Spleen (tissue), 11 donors: ENCODE results near the gene IFNG-AS1. TPM values are rescaled to one million over a fixed set of nuclear protein-coding genes. Genes with fewer than 3 reads are reported as not detected.
A peak's percentile ranks its signal among the peaks of the same experiment; 100 is the strongest.

ENCODE experiments used
- DNase-seq: peaks from one replicate; pipeline ENCODE4 v3.0.0-alpha.2; 2020
- H3K27ac ChIP-seq, 8 donors: fragments of 200-600 bp; sonication (generic) in 7 of 8; 1 replicate in 4 of 8; 2 replicates in 4 of 8; pipeline versions ENCODE4 v1.5.0 to v1.8.0; 2016 to 2021; ENCODE audit warnings: inconsistent platforms in 4 of 8, mild to moderate bottlenecking in 4 of 8, moderate library complexity in 1 of 8
- H3K27me3 ChIP-seq, 7 donors: fragments of 200-600 bp; sonication (generic) in 6 of 7; replicated peaks in 1 of 7; 1 replicate in 4 of 7; 2 replicates in 3 of 7; pipeline versions ENCODE4 v1.5.0 to v1.8.0; 2016 to 2021; ENCODE audit warnings: inconsistent platforms in 3 of 7, mild to moderate bottlenecking in 1 of 7
- H3K36me3 ChIP-seq, 6 donors: fragments of 200-600 bp; sonication (generic) in 5 of 6; 1 replicate in 4 of 6; 2 replicates in 2 of 6; pipeline versions ENCODE4 v1.5.0 to v1.8.0; 2016 to 2021; ENCODE audit warnings: inconsistent platforms in 2 of 6
- H3K4me1 ChIP-seq, 6 donors: fragments of 200-600 bp; sonication (generic) in 5 of 6; 1 replicate in 3 of 6; 2 replicates in 3 of 6; pipeline versions ENCODE4 v1.5.0 to v1.8.0; 2016 to 2021; ENCODE audit warnings: inconsistent platforms in 3 of 6
- H3K4me3 ChIP-seq, 8 donors: fragments of 200-600 bp; sonication (generic) in 7 of 8; 1 replicate in 4 of 8; 2 replicates in 4 of 8; pipeline versions ENCODE4 v1.5.0 to v1.8.0; 2016 to 2021; ENCODE audit warnings: inconsistent platforms in 4 of 8, mild to moderate bottlenecking in 4 of 8, moderate library complexity in 2 of 8
- H3K9me3 ChIP-seq, 8 donors: fragments of 200-600 bp; sonication (generic) in 7 of 8; 1 replicate in 4 of 8; 2 replicates in 4 of 8; pipeline versions ENCODE4 v1.5.0 to v1.8.0; 2016 to 2021; ENCODE audit warnings: inconsistent platforms in 4 of 8
- POLR2A ChIP-seq, 3 donors: fragments of 450-650 bp; IDR thresholded peaks; one replicate each; pipeline ENCODE4 v1.5.1; 2017; ENCODE audit warnings: antibody characterized with exemption in 3 of 3, mild to moderate bottlenecking in 1 of 3
- POLR2AphosphoS5 ChIP-seq, 3 donors: sonication (generic); formaldehyde crosslinking; IDR thresholded peaks; one replicate each; pipeline ENCODE4 v1.5.1; 2017; ENCODE audit warnings: antibody characterized with exemption in 3 of 3
- WGBS, 5 donors: extraction: QIAGEN DNeasy Blood & Tissue Kit in 3 of 5; methylation state at CpG; one replicate each; pipeline versions ENCODE4 v1.1.5 to v1.1.7; 2013 to 2018; 5-methylcytosine and 5-hydroxymethylcytosine counted together
- intact Hi-C: fragments of 100-400 bp; cut with DNase I; formaldehyde crosslinking; loops from one replicate; pipeline ENCODE4 v1.15.0; 2023; ENCODE audit warnings: low total_unique reads
- polyA plus RNA-seq, 3 donors: library from polyadenylated mRNA; stranded (reverse); fragments of 200-250 nt; gene quantifications; one replicate each; pipeline ENCODE4 v1.2.1, GENCODE V29; 2013
- total RNA-seq, 7 donors: library from RNA; depleted of rRNA in 3 of 7; stranded (reverse); fragments of >200 nt in 3 of 7; fragmentation: NEBNext Ultra II Directional in 4 of 7; extraction: Animal tissue kit (Norgen Biotek cat#: 25700) in 4 of 7; gene quantifications; one replicate each; pipeline versions ENCODE4 v1.1.0 to v1.2.1, GENCODE V29; 2016 to 2021
- TF ChIP-seq, protein P1 (sequence below), 11 experiments: fragments of 200-600 bp in 7 of 11; fragments of 450-650 bp in 4 of 11; sonication (generic) in 4 of 11; IDR thresholded peaks in 8 of 11; conservative IDR thresholded peaks in 3 of 11; 1 replicate in 7 of 11; 2 replicates in 4 of 11; pipeline versions ENCODE4 v1.4.0 to v1.8.0; 2016 to 2021; ENCODE audit warnings: antibody characterized with exemption in 11 of 11, inconsistent platforms in 4 of 11, mild to moderate bottlenecking in 1 of 11
- donor health status: healthy with polysubstance abuse.
- donor health status: DM: no; HTN: no; CAD: no; lungs with moderate emphysema.
- donor health status: DM: no; HTN: no; CAD: no.
- donor health status: Bipolar disorder and iron deficiency.
- donor health status: healthy.
- donor health status: DM: no; HTN: no; CAD: no.
- donor health status: DM: yes; HTN: yes; CAD: no.

IFNG-AS1 gene
- total and polyA plus RNA-seq, 10 donors = 0.42 to 21.2 (median 7.4) TPM; not detected in 1

DNA sequence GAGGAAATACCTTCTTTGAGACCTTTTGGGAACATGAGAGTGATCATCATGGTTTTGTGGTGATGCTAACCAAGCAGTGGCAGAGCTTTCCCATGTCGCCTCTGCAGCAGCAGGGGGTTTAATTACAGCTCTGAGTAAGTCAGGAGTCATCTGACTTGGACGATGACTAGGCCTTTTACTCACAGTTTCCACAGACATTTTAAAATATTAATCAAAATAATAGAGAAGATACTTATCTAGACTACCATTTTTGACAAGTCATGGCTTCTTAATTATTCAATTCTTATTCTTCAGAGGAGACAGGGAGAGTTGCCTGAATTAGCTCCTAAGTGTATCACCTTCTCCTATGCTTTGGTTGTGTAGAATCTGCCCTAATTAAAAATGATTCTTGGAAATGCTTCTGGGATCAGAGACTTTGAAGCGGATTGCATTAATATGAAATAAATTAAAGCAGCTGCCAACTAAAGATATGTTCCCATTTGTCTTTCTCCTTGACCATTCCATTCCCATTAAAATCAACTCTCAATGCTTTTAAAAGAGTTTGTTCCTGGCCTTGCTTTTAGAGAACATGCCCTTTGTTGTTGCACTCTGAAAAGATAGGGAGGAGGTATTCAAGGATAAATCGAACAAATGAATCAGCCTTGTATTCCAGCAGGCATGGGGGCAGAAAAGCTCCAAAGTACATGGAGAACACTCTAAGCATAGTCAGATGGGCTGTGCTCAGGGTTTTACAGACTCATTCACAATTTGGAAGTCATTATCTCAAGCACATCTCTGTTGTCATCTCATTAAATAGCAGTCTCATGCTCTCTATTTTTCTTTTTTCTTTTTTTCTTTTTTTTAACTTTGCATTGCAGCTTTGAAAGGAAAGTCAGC is 7.7 kb upstream of the IFNG-AS1 start:
- TF ChIP-seq POLR2A (IDR thresholded peaks at IDR 0.05) (no peak), POLR2AphosphoS5 (IDR thresholded peaks at IDR 0.05) (no peak)
- TF ChIP-seq, protein P1, sequence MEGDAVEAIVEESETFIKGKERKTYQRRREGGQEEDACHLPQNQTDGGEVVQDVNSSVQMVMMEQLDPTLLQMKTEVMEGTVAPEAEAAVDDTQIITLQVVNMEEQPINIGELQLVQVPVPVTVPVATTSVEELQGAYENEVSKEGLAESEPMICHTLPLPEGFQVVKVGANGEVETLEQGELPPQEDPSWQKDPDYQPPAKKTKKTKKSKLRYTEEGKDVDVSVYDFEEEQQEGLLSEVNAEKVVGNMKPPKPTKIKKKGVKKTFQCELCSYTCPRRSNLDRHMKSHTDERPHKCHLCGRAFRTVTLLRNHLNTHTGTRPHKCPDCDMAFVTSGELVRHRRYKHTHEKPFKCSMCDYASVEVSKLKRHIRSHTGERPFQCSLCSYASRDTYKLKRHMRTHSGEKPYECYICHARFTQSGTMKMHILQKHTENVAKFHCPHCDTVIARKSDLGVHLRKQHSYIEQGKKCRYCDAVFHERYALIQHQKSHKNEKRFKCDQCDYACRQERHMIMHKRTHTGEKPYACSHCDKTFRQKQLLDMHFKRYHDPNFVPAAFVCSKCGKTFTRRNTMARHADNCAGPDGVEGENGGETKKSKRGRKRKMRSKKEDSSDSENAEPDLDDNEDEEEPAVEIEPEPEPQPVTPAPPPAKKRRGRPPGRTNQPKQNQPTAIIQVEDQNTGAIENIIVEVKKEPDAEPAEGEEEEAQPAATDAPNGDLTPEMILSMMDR (IDR thresholded peaks at IDR 0.05 in 8 of 11, conservative IDR thresholded peaks at IDR 0.05 in 3 of 11) = no peak
- H3K9me3 ChIP-seq = no peaks in the 10 kb centered on the region
- H3K4me1 ChIP-seq = no peaks in the 10 kb centered on the region
- no peak for DNase-seq
- H3K27me3 ChIP-seq = no peaks in the 10 kb centered on the region
- intact Hi-C loops = no loop called here
- no peak overlapping the region for H3K27ac ChIP-seq
- no peak overlapping the region for H3K4me3 ChIP-seq
- 64 to 75% (median 69%) methylated on average over 4 of the region's 4 CpGs for WGBS, 5 donors
- no peaks in the 10 kb centered on the region for H3K36me3 ChIP-seq

DNA sequence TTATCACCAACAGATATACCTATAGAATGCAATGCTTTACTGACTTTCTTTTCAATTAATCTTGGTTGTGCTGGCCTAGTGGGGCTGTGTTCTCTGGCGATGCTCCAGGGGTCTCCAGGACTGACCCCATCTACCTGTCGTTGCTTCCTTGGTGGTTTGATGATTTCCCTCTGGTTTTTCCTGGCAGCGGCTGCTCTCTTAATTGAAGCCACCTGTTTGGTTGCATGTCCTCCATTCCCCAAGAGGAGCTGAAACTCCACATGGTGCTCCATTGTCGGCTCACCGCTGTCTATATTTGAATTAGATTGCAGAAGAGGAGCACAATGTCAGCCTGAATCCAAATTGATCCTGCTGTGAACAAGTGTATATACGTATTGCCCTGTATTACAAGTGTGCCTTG is 7.1 kb upstream of the IFNG-AS1 start:
- DNase-seq = no peak
- Histone ChIP-seq H3K9me3 (no peaks in the 10 kb centered on the region), H3K4me1 (no peaks in the 10 kb centered on the region), H3K27me3 (no peaks in the 10 kb centered on the region), H3K4me3 (no peak overlapping the region), H3K36me3 (no peaks in the 10 kb centered on the region), H3K27ac (no peak overlapping the region)
- WGBS, 5 donors = 80 to 87% (median 85%) methylated on average over 6 of the region's 6 CpGs
- intact Hi-C loops = no loop called here
- TF ChIP-seq POLR2A (IDR thresholded peaks at IDR 0.05) = no peak
- TF ChIP-seq POLR2AphosphoS5 (IDR thresholded peaks at IDR 0.05) = no peak
- TF ChIP-seq, protein P1 (IDR thresholded peaks at IDR 0.05 in 8 of 11, conservative IDR thresholded peaks at IDR 0.05 in 3 of 11) = no peak

- TF ChIP-seq, protein P1 (IDR thresholded peaks at IDR 0.05 in 8 of 11, conservative IDR thresholded peaks at IDR 0.05 in 3 of 11) = no peak
- TF ChIP-seq POLR2AphosphoS5 (IDR thresholded peaks at IDR 0.05) = no peak
- no peak for TF ChIP-seq POLR2A (IDR thresholded peaks at IDR 0.05)
- DNase-seq = no peak
- no peak overlapping the region for H3K27ac ChIP-seq
- H3K4me3 ChIP-seq = no peak overlapping the region
- no peaks in the 10 kb centered on the region for H3K9me3 ChIP-seq
- H3K36me3 ChIP-seq = no peaks in the 10 kb centered on the region
- intact Hi-C loops = no loop called here
- H3K27me3 ChIP-seq = no peaks in the 10 kb centered on the region
- H3K4me1 ChIP-seq = peaks cover 0 to 38% (median 17%) of the 10 kb centered on the region in 6 donors
These were observed 2.6 kb upstream of the IFNG-AS1 start for GRCh38 chr12:67986632-67987031.

DNA sequence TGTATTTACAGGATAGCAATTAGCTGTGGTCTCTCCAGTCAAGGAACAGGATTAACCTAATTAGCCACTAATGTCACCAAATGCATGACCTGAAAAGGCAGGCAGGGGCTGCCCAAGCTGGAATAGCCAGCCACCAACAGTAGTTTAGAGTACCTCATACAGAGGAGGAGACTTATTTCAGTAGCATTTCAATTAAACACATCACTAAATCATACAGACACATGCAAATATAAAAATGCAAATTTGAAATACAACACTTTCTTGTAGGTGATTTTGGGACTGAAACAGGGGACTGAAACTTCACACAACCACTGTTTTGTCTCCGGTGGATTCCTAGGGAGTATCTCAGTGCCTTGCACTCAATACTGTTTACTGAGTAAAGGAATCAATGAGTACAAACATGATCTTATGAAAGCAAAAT is 636 bp upstream of the IFNG-AS1 start:
- peak overlapping the region in 7 of 8 donors; percentile 28 to 82 (median 62) for H3K27ac ChIP-seq
- H3K9me3 ChIP-seq = no peaks in the 10 kb centered on the region
- 48 to 85% (median 61%) methylated on average over 1 of the region's 1 CpG for WGBS, 5 donors
- H3K4me1 ChIP-seq = peaks cover 0 to 52% (median 17%) of the 10 kb centered on the region in 6 donors
- no peak for DNase-seq
- H3K36me3 ChIP-seq = no peaks in the 10 kb centered on the region
- no peaks in the 10 kb centered on the region for H3K27me3 ChIP-seq
- intact Hi-C loops = no loop called here
- H3K4me3 ChIP-seq = peak overlapping the region in 2 of 8 donors; percentile 22 to 60
- TF ChIP-seq, protein P1 (IDR thresholded peaks at IDR 0.05 in 8 of 11, conservative IDR thresholded peaks at IDR 0.05 in 3 of 11) = no peak
- TF ChIP-seq POLR2A (IDR thresholded peaks at IDR 0.05) (no peak), POLR2AphosphoS5 (IDR thresholded peaks at IDR 0.05) (no peak)
